Sigmoid colon (tissue), 7 donors: ENCODE measurements around the gene RNF128. TPM values are rescaled to one million over a fixed set of nuclear protein-coding genes. Genes with fewer than 3 reads are reported as not detected.

Source experiments
- DNase-seq: peaks from one replicate; pipeline ENCODE4 v3.0.0-alpha.2; 2019
- H3K27ac ChIP-seq, 4 donors: fragments of 200-600 bp; sonication (generic); one replicate each; pipeline ENCODE4 v1.5.1; 2016 to 2019; ENCODE audit warnings: mild to moderate bottlenecking in 1 of 4
- H3K27me3 ChIP-seq, 3 donors: fragments of 200-600 bp; sonication (generic); one replicate each; pipeline ENCODE4 v1.5.1; 2019; ENCODE audit warnings: mild to moderate bottlenecking in 1 of 3
- H3K36me3 ChIP-seq, 4 donors: fragments of 200-600 bp; sonication (generic); one replicate each; pipeline ENCODE4 v1.5.1; 2016 to 2019
- H3K4me1 ChIP-seq, 4 donors: fragments of 200-600 bp; sonication (generic); one replicate each; pipeline ENCODE4 v1.5.1; 2017 to 2019
- H3K4me3 ChIP-seq, 4 donors: fragments of 200-600 bp; sonication (generic); one replicate each; pipeline ENCODE4 v1.5.1; 2017 to 2019; ENCODE audit warnings: mild to moderate bottlenecking in 2 of 4, moderate library complexity in 1 of 4
- H3K9me3 ChIP-seq, 4 donors: fragments of 200-600 bp in 3 of 4; sonication (generic) in 3 of 4; one replicate each; pipeline versions ENCODE4 v1.5.1 to v1.6.1; 2013 to 2019
- CTCF ChIP-seq, 4 experiments: fragments of 450-650 bp in 3 of 4; fragments of 200-600 bp in 1 of 4; IDR thresholded peaks; one replicate each; pipeline ENCODE4 v1.5.1; 2016 to 2019; ENCODE audit warnings: antibody characterized with exemption in 4 of 4, mild to moderate bottlenecking in 3 of 4, moderate library complexity in 2 of 4
- EP300 ChIP-seq, 4 donors: sonication (generic); formaldehyde crosslinking; IDR thresholded peaks; one replicate each; pipeline ENCODE4 v1.6.1; 2017; ENCODE audit warnings: antibody characterized with exemption in 4 of 4
- POLR2A ChIP-seq, 2 donors: fragments of 450-650 bp; IDR thresholded peaks; one replicate each; pipeline ENCODE4 v1.6.1; 2016; ENCODE audit warnings: antibody characterized with exemption in 2 of 2, mild to moderate bottlenecking in 2 of 2, moderate library complexity in 2 of 2
- POLR2AphosphoS5 ChIP-seq, 4 donors: sonication (generic); formaldehyde crosslinking; IDR thresholded peaks; one replicate each; pipeline ENCODE4 v1.6.1; 2017; ENCODE audit warnings: antibody characterized with exemption in 4 of 4
- WGBS, 2 donors: extraction: QIAGEN DNeasy Blood & Tissue Kit; methylation state at CpG; one replicate each; pipeline ENCODE4 v1.1.7; 2013; 5-methylcytosine and 5-hydroxymethylcytosine counted together
- intact Hi-C: fragments of 100-400 bp; cut with DNase I; formaldehyde crosslinking; loops from one replicate; pipeline ENCODE4 v1.15.1; 2023
- polyA plus RNA-seq, 3 donors: library from polyadenylated mRNA; stranded (reverse); fragments of 200-250 nt; gene quantifications; one replicate each; pipeline ENCODE4 v1.2.3, GENCODE V29; 2013
- total RNA-seq, 4 donors: library from RNA; depleted of rRNA; stranded (reverse); fragments of >200 nt; gene quantifications; one replicate each; pipeline ENCODE4 v1.1.0, GENCODE V29; 2016
- donor health status: healthy with polysubstance abuse.
- donor health status: Bipolar disorder and iron deficiency.
- donor health status: healthy.

RNF128 gene
- total and polyA plus RNA-seq, 7 donors: 0.36 to 10.5 (median 4.6) TPM; not detected in 3

- no peaks in the 10 kb centered on the region for H3K9me3 ChIP-seq
- H3K27me3 ChIP-seq: no peaks in the 10 kb centered on the region
- H3K36me3 ChIP-seq: no peaks in the 10 kb centered on the region
- 32 to 63% methylated on average over 2 of the region's 2 CpGs for WGBS, 2 donors
- DNase-seq: no peak
- no peak overlapping the region for H3K27ac ChIP-seq
- intact Hi-C loops: no loop called here
- no peak overlapping the region for H3K4me3 ChIP-seq
- TF ChIP-seq POLR2AphosphoS5 (IDR thresholded peaks at IDR 0.05) (no peak), CTCF (IDR thresholded peaks at IDR 0.05) (no peak), EP300 (IDR thresholded peaks at IDR 0.05) (no peak), POLR2A (IDR thresholded peaks at IDR 0.05) (no peak)
- no peaks in the 10 kb centered on the region for H3K4me1 ChIP-seq
These were observed 48.5 kb downstream of the RNF128 start for GRCh38 chrX:106774981-106775380.

- WGBS, 2 donors: 33 to 68% methylated on average over 2 of the region's 2 CpGs
- DNase-seq: no peak
- TF ChIP-seq EP300 (IDR thresholded peaks at IDR 0.05) (no peak), CTCF (IDR thresholded peaks at IDR 0.05) (no peak), POLR2AphosphoS5 (IDR thresholded peaks at IDR 0.05) (no peak), POLR2A (IDR thresholded peaks at IDR 0.05) (no peak)
These were observed 53.8 kb downstream of the RNF128 start for GRCh38 chrX:106780264-106780663.

GRCh38 chrX:106780664-106781377 is 54.3 kb downstream of the RNF128 start:
- Histone ChIP-seq H3K4me1 (no peaks in the 10 kb centered on the region), H3K27ac (no peak overlapping the region), H3K36me3 (no peaks in the 10 kb centered on the region), H3K4me3 (no peak overlapping the region), H3K27me3 (peaks cover 0 to 3% (median 0%) of the 10 kb centered on the region in 3 donors), H3K9me3 (no peaks in the 10 kb centered on the region)
- 15 to 65% methylated on average over 1 of the region's 1 CpG for WGBS, 2 donors
- no peak for DNase-seq
- TF ChIP-seq POLR2AphosphoS5 (IDR thresholded peaks at IDR 0.05) (no peak), CTCF (IDR thresholded peaks at IDR 0.05) (no peak), EP300 (IDR thresholded peaks at IDR 0.05) (no peak), POLR2A (IDR thresholded peaks at IDR 0.05) (no peak)
- intact Hi-C loops: no loop called here

More at GRCh38 chrX:106780264-106780663, 53.8 kb downstream of the RNF128 start:
- intact Hi-C loops: no loop called here
- Histone ChIP-seq H3K36me3 (no peaks in the 10 kb centered on the region), H3K27me3 (peaks cover 0 to under 1% (median 0%) of the 10 kb centered on the region in 3 donors), H3K4me3 (no peak overlapping the region), H3K9me3 (no peaks in the 10 kb centered on the region), H3K27ac (no peak overlapping the region), H3K4me1 (no peaks in the 10 kb centered on the region)

- no peaks in the 10 kb centered on the region for H3K36me3 ChIP-seq
- 54 to 86% methylated on average over 7 of the region's 7 CpGs for WGBS, 2 donors
- intact Hi-C loops: no loop called here
These were observed 57.2 kb downstream of the RNF128 start for GRCh38 chrX:106783716-106784115.

More at GRCh38 chrX:106783716-106784115, 57.2 kb downstream of the RNF128 start:
- H3K9me3 ChIP-seq: no peaks in the 10 kb centered on the region
- TF ChIP-seq CTCF (IDR thresholded peaks at IDR 0.05) (no peak), EP300 (IDR thresholded peaks at IDR 0.05) (no peak), POLR2A (IDR thresholded peaks at IDR 0.05) (no peak), POLR2AphosphoS5 (IDR thresholded peaks at IDR 0.05) (no peak)
- H3K4me3 ChIP-seq: no peak overlapping the region
- no peak for DNase-seq
- H3K4me1 ChIP-seq: no peaks in the 10 kb centered on the region
- peaks cover 0 to 3% (median 0%) of the 10 kb centered on the region in 3 donors for H3K27me3 ChIP-seq
- H3K27ac ChIP-seq: no peak overlapping the region
